ENCODE results near the gene MRPL17.

MRPL17 gene

GRCh38 chr11:6655020-6655789 is 27.9 kb downstream of the MRPL17 start:
- peak; percentile 66 for DNase-seq

DNA sequence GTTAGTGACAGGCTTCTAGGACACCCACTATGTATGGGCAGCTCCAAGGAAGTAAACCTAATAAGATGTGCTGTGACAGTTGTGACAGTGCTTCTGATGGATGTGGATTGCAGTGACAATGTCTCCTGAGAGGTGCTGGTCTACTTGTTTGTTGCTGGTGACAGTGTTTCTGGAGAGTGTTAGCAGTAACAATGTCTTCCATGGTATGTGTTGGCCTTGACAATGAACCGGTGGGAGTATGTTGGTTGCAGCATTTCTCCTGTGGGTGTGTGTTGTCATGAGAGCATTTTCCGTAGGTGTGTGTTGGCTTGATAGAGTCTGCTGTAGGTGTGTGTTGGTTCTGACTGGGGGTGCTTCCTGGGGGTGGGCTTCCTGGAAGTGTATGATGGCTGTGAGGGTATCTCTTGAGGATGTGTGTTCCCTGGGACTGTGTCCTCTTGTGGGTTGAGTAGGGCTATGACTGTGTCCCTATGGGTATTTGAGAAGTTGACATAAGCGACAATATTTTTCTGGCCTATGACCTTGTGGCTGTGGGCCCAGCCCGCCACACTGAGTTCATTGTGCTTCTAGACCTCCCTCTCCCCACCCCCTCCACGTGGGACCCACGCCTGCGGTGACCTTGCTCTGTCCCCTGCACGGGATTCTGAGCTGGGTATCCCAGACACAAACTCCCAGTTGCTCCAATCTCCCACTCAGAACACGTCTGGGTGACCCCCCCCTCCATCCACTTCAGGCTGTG is 28.7 kb downstream of the MRPL17 start:
- no peak for DNase-seq

DNA sequence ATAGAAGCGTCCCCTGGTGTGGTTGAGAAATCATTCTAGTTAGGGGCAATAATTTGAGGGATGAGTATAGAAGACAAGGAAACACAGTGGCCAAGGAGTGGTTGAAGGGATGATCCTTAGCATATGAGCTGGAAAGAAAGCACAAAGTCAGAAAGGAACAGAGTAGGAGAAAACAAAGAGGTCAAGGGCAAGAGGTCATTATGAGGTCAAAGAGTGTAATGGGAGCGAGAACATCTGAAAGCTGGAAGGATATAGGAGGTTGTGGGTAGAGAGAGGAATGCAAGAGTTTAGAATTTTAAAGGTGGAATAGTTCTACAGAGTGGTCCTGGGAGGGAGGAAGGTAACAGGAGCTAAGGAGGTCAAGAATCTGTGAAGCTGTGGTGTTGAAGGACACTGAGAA is 29.5 kb downstream of the MRPL17 start:
- no peak for DNase-seq

GRCh38 chr11:6653097-6653496 is 30.0 kb downstream of the MRPL17 start:
- no peak for DNase-seq

GRCh38 chr11:6652182-6652581 is 31.0 kb downstream of the MRPL17 start:
- DNase-seq, result no peak

DNA sequence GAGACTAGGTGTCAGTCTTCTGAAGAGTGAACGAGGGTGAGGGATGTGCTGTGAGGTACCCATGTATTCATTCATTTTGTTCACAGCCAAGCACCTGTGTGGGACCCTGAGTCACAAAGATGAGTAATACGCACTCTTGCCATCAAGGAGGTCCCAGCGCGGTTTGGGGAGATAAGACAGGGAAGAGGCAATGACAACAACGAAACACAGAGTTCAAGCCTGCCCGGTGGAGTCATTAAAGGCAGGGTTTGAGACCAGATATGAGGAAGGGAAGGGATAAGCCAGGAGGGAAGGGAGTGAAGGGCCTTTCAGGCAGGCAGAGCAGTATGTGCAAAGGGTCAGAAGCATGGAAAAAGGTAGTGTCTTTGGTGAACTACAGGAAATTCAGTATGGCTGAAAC is 32.2 kb downstream of the MRPL17 start:
- DNase-seq, result no peak

- DNase-seq, result no peak
These were observed 33.0 kb downstream of the MRPL17 start for GRCh38 chr11:6650104-6650503.

DNA sequence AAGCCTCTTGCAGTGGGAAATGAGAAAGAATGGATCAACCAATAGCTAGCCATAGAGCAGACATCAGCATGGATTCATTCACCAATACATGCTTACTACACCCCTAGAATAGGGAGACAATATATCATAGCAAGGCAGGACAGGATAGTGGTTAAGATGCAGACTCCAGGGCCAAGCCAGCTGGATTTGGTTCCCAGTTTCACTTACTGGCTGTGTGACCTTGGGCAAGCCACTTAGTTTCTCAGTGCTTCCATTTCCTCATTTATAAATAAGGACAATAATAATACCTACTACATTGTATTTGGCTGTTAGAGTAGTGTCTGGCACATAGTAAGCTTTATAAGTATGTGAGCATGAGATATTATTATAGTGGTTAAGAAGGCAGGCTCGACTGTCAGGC is 34.6 kb downstream of the MRPL17 start:
- DNase-seq, result no peak

DNA sequence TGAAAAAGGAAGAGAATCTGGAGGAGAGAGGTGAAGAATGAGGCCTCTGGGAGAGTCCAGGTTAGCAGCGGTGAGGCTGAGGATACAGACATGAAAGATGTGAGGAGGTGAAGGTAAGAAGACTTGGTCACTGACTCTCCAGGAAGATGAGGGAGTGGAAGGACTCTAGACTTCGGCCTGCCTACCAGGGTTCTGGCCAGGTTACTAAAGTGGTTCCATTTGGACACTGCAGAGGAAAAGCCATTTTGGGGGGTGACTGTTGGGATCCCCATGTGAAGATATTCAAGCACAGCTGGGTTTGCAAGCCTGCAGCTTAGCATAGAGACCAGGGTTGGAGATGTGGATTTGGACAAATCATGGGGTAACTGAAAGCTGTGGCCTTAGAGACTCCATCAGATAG is 35.3 kb downstream of the MRPL17 start:
- DNase-seq, result no peak

DNA sequence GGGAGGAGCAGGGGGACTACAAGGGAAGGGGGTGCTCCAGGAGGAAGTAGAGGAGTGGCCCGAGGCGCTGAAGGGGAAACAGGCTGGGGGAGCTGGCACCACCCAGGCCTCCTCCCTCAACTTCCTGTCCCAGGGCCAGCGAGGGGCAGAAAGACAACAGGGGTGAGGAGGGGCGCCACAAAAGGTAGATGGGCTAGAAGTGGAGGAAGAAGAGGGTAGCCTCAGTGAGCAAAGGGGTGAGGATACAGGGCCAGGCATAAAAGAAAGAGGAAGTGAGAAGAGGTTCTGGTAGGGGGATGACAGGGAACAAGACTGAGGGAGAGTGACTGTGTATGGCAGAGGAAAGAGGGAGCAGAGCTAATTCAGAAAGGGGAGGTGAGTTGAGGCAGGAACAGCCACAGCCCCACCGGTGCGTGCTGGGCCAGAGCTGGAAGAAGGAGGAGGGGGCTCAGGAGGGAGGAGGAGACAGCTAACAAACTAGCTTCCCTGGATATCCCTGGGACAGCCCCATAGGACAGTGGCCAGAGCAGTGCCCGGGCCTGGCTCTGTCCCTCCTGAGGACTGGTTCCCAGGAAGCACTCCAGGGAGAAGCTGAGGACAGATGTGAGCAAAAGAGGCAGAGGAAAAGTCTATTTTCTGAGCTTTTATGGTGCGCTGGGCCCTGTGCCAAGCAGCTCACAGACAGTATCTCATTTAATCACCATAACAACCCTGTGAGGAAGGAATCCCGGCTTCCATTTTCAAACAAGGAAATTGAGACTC is 36.0 kb downstream of the MRPL17 start:
- peak; percentile 47 for DNase-seq

DNA sequence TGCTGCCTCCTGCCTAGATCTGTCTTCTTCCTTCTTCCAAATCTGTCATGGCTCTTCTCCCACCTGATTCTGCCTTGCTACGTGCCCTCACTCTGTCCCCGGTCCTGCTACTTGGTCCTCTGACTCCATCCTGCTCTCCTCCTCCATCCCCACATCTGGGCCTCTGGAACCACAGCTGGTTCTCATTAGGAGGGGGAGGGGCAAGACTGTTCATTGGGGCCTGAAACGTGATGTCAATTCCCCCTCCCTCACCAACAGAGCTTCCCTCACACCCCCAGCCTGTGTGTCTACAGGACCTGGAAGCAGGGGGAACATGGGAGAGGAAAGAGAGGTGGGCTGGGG is 36.6 kb downstream of the MRPL17 start:
- peak; percentile 49 for DNase-seq

GRCh38 chr11:6646071-6646470 is 37.1 kb downstream of the MRPL17 start:
- DNase-seq, result no peak

DNA sequence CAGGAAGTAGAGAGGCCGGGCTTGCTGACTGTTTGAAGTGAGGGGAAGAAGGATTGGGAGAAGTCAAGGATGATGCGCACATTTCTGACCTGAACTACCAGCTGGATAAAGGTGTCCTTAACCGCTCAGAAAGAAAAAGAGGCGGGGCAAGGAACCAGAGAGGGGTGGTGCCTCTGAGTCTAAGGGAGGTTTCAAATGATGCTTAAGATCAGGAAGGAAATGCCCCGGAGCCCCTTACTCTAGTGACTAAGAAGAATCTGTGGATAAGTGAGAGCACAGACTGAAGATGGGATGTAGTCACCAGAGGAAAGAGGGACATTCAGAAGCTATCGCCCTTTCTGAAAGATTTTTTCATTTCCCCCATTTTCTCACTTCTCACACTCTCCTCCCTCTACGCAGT is 40.2 kb downstream of the MRPL17 start:
- DNase-seq, result no peak

DNA sequence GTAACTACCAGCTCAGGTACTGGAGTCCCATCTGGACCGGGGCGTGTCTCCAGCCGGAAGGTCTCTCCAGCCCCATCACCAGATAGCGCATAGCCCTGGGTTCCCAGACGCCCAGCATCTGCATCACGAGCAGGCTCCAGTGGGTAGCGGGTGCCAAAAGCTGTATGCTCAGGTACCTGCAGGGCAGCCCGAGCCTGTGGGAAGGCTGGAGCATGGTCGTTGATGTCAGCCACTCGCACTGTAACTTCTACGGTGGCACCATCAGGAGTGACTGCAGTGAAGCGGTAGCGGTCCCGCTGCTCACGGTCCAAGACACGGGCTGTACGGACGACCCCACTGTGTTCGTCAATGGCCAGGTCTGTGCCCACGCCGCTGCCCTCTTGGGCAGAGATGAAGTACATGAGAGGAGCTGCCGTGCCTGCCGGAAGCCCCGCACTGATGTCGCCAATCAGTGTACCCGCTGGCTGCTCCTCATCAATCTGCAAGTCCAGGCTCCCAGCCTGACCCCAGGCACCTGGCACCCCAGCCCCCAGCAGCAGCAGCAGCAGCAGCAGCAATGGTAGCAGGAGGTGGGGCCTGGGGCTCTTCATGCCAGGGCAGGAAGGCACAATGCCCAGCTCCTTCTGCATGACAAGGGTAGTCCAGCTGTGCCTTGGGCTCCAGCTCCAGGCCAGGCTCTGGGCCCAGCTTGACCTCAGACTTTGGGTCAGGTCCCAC is 42.0 kb downstream of the MRPL17 start:
- DNase-seq, result no peak

DNA sequence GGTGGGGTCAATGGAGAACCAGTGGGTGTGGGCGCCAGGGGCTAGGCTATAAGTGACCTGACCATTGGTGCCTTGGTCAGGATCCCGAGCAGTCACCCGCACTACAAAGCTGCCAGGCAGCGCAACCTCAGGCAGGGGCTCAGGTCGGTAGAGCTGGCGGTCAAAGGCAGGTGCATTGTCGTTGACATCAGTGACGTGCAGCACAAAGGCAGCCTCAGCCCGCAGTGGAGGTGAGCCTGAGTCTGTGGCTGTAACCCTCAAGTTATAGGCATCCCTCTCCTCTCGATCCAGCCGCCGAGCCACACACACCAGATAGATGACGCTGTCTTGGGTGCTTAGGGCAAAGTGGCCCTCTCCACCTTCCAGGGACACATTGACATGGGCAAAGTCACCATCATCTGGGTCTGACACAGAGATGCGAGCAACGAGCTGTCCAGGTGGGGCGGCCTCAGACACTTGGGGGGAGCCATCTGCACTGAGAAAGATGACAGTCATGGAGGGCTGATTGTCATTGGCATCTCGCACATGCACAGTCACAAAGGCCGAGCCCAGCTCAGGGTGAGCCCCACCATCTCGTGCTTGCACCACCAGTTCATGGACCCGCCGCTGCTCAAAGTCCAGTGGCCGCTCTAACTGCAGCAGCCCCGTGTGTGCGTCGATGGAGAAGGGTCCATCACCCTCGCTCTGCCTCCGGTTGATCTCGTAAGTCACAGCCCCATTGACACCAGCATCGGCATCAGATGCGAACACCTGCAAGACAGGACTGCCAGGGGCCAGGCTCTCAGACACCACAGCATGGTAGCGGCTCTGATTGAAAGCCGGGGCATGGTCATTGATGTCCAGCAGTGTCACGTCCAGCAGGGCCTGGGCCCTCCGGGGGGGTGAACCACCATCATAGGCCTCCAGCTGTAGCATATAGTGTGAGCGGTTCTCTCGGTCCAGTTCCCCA is 42.8 kb downstream of the MRPL17 start:
- DNase-seq, result no peak

DNA sequence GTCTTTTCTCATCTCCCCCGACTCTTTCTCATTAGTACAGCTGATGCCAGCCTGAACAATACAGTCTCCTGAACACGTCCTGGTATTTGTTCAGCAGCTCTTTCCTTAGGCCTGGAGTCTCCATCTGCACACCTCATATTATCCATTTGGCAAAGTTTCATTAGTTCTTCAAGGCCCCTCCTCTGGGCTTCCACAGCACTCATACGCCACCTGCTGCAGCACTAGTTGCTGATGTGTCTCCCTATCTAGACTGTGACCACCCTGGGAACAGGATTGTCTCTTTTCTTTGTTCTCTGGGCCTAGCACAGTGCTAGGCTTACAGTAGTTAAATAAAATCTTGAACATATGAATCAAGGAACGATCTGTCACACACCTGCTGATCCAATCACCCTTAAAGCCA is 44.7 kb downstream of the MRPL17 start:
- no peak for DNase-seq

DNA sequence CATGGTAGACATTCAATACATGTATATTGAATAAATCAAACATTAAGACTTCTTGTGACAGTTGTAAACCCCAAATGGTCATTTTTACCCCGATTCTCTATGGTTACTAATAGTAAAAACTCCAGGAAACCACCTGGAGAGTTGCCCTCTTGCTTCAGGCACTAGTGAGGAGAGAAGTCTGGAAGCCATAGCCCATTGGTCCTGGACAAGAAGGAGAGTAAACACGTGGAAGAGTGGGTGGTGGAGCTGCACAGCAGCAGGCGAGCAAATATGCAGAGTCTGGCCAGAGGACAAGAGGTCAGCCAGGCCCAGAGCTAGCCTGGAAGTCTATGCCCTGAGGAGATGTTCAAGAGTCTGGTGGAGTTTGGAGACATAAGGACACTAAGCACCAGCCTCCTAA is 45.3 kb downstream of the MRPL17 start:
- DNase-seq, result no peak

- DNase-seq, result no peak
These were observed 46.7 kb downstream of the MRPL17 start for GRCh38 chr11:6636480-6636879.

GRCh38 chr11:6635082-6635932 is 47.8 kb downstream of the MRPL17 start:
- peak; percentile 47 for DNase-seq

GRCh38 chr11:6634534-6634933 is 48.6 kb downstream of the MRPL17 start:
- no peak for DNase-seq
